PC-3 (cell line): Measurements from ENCODE around the gene TSPAN32. TPM values are rescaled to one million over a fixed set of nuclear protein-coding genes. Genes with fewer than 3 reads are reported as not detected.
A peak's percentile ranks its signal among the peaks of the same experiment; 100 is the strongest.
"Not testable (repeated sequence)": the region's sequence is repeated elsewhere in the genome, so short reads cannot be mapped to it uniquely, and the experiment has no call there.

ENCODE experiments used
- ATAC-seq: fragments of 200-7000 bp; cut with Tn5 transposase; 2 replicates; pipeline ENCODE4 v1.9.1; 2020; ENCODE audit warnings: mild to moderate bottlenecking, moderate library complexity
- BruUV-seq: library from RNA; stranded (reverse); fragments of 400-500 nt; replicated peaks from 2 replicates; lab custom pipeline; 2021; lab: Mats Ljungman, UMichigan
- CTCF ChIA-PET: fragments of 300-600 bp; sonication (Branson Sonifier 250); formaldehyde crosslinking; loops from one replicate; lab custom pipeline; 2022; ENCODE audit warnings: antibody characterized with exemption; lab: Charles Lee
- POLR2A ChIA-PET: fragments of 300-600 bp; sonication (Branson Sonifier 250); formaldehyde crosslinking; loops from one replicate; lab custom pipeline; 2022; ENCODE audit warnings: antibody characterized with exemption; ENCODE audit not compliant: unreplicated experiment; lab: Charles Lee
- DNase-seq: peaks from one replicate; pipeline ENCODE4 v3.0.0-alpha.2; 2015
- H2AFZ ChIP-seq: fragments of 300-600 bp; sonication (generic); 2 replicates; pipeline ENCODE4 v1.6.0; 2016; ENCODE audit warnings: antibody characterized with exemption, low read length
- H3F3A ChIP-seq: fragments of 300-600 bp; sonication (generic); one replicate; pipeline ENCODE4 v1.6.0; 2017; ENCODE audit warnings: antibody characterized with exemption, low read length, control low read depth, mild to moderate bottlenecking; ENCODE audit not compliant: unreplicated experiment
- H3K27ac ChIP-seq: fragments of 300-600 bp; sonication (generic); 2 replicates; pipeline ENCODE4 v1.5.1; 2016; ENCODE audit warnings: mild to moderate bottlenecking, low read length
- H3K27me3 ChIP-seq: fragments of 300-600 bp; sonication (generic); 2 replicates; pipeline ENCODE4 v1.6.1; 2016; ENCODE audit warnings: low read length, mixed read lengths
- H3K36me3 ChIP-seq: fragments of 300-600 bp; sonication (generic); 2 replicates; pipeline ENCODE4 v1.6.1; 2016; ENCODE audit warnings: low read depth, mixed run types, low read length, mixed read lengths
- H3K4me1 ChIP-seq: fragments of 300-600 bp; sonication (generic); 2 replicates; pipeline ENCODE4 v1.5.1; 2016; ENCODE audit warnings: low read length; ENCODE audit not compliant: insufficient read depth
- H3K4me2 ChIP-seq: fragments of 300-600 bp; sonication (generic); 2 replicates; pipeline ENCODE4 v1.6.0; 2016; ENCODE audit warnings: low read length
- H3K4me3 ChIP-seq: fragments of 300-600 bp; sonication (generic); 2 replicates; pipeline ENCODE4 v1.5.1; 2016; ENCODE audit warnings: mild to moderate bottlenecking, low read length, mixed read lengths
- H3K79me2 ChIP-seq: fragments of 300-600 bp; sonication (generic); 2 replicates; pipeline ENCODE4 v1.6.1; 2017; ENCODE audit warnings: low read length, mixed read lengths
- H3K9ac ChIP-seq: fragments of 300-600 bp; sonication (generic); 2 replicates; pipeline ENCODE4 v1.6.0; 2016; ENCODE audit warnings: mild to moderate bottlenecking, low read length
- H3K9me2 ChIP-seq: fragments of 300-600 bp; sonication (generic); replicated peaks from 2 replicates; pipeline ENCODE4 v1.6.1; 2016; ENCODE audit warnings: mixed run types, low read length, mixed read lengths
- H3K9me3 ChIP-seq: fragments of 300-600 bp; sonication (generic); 2 replicates; pipeline ENCODE4 v1.6.1; 2016; ENCODE audit warnings: low read length, mixed read lengths
- H4K20me1 ChIP-seq: fragments of 300-600 bp; sonication (generic); 2 replicates; pipeline ENCODE4 v1.6.1; 2016; ENCODE audit warnings: low read length, mixed read lengths
- EZH2 ChIP-seq: fragments of 300-600 bp; sonication (generic); IDR thresholded peaks from one replicate; pipeline ENCODE4 v1.6.1; 2017; ENCODE audit warnings: antibody characterized with exemption, mild to moderate bottlenecking, low read length; ENCODE audit not compliant: unreplicated experiment
- EZH2phosphoT487 ChIP-seq: fragments of 300-600 bp; sonication (generic); IDR thresholded peaks from 2 replicates; pipeline ENCODE4 v1.6.1; 2018; ENCODE audit warnings: mild to moderate bottlenecking, antibody characterized with exemption, low read length, borderline replicate concordance
- intact Hi-C: fragments of 100-400 bp; cut with micrococcal nuclease; formaldehyde crosslinking; loops from 2 replicates; pipeline ENCODE4 v1.9.0; 2023
- total RNA-seq: library from RNA; depleted of rRNA; stranded (reverse); fragments of >200 nt; gene quantifications from 2 replicates; pipeline ENCODE4 v1.2.3, GENCODE V29; 2014
- TF ChIP-seq, protein P1 (sequence below): fragments of 300-600 bp; sonication (generic); conservative IDR thresholded peaks from 2 replicates; pipeline ENCODE4 v1.5.1; 2017; ENCODE audit warnings: antibody characterized with exemption, low read depth, mild to moderate bottlenecking, low read length

The TSPAN32 gene
- total RNA-seq, 1 experiment from 2014 or later = not detected

DNA sequence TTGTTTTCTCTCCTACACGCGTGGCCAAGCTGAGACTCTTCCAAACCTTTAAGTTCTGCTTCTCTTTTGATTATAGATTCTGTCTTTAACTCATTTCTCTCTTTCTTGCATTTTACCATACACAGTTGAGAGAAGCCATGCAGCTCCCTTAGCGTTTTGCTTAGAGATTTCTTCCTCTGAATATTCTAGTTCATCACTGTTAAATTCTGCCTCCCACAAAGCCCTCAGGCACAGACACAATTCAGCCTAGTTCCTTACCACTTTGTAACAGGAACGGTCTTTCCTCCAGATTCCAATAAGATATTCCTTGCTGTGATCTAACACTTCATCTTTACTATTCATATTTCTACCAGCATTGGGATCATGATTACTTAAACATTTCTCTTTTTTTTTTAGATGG lies 50.6 kb downstream of the TSPAN32 start:
- no peak overlapping the region for H3K4me2 ChIP-seq
- no peaks in the 10 kb centered on the region for H3K9me2 ChIP-seq
- H3K79me2 ChIP-seq = no peaks in the 10 kb centered on the region
- ChIA-PET POLR2A (no interaction called here), CTCF (no interaction called here)
- no peak overlapping the region for H3K27ac ChIP-seq
- BruUV-seq = no TSS peak
- no peaks in the 10 kb centered on the region for H3K9me3 ChIP-seq
- DNase-seq (no peak), ATAC-seq (no peak)
- H3K36me3 ChIP-seq = no peaks in the 10 kb centered on the region
- no peak overlapping the region for H3K9ac ChIP-seq
- H2AFZ ChIP-seq = no peak overlapping the region
- intact Hi-C loops = no loop called here
- H3K27me3 ChIP-seq = no peaks in the 10 kb centered on the region
- H3K4me3 ChIP-seq = no peak overlapping the region
- peaks cover 12% of the 10 kb centered on the region; the same call in 1 of the 2 replicates for H3K4me1 ChIP-seq
- TF ChIP-seq, protein P1, sequence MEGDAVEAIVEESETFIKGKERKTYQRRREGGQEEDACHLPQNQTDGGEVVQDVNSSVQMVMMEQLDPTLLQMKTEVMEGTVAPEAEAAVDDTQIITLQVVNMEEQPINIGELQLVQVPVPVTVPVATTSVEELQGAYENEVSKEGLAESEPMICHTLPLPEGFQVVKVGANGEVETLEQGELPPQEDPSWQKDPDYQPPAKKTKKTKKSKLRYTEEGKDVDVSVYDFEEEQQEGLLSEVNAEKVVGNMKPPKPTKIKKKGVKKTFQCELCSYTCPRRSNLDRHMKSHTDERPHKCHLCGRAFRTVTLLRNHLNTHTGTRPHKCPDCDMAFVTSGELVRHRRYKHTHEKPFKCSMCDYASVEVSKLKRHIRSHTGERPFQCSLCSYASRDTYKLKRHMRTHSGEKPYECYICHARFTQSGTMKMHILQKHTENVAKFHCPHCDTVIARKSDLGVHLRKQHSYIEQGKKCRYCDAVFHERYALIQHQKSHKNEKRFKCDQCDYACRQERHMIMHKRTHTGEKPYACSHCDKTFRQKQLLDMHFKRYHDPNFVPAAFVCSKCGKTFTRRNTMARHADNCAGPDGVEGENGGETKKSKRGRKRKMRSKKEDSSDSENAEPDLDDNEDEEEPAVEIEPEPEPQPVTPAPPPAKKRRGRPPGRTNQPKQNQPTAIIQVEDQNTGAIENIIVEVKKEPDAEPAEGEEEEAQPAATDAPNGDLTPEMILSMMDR = no peak
- no peak for TF ChIP-seq EZH2phosphoT487
- TF ChIP-seq EZH2 = no peak
- H3F3A ChIP-seq = no peaks in the 10 kb centered on the region
- H4K20me1 ChIP-seq = no peaks in the 10 kb centered on the region

GRCh38 chr11:2355000-2355644 lies 53.3 kb downstream of the TSPAN32 start:
- Histone ChIP-seq H3K9me2 (no peaks in the 10 kb centered on the region), H3K9ac (no peak overlapping the region), H3K4me3 (no peak overlapping the region), H3K79me2 (no peaks in the 10 kb centered on the region), H4K20me1 (no peaks in the 10 kb centered on the region), H2AFZ (no peak overlapping the region), H3K9me3 (no peaks in the 10 kb centered on the region), H3K36me3 (no peaks in the 10 kb centered on the region), H3K27me3 (no peaks in the 10 kb centered on the region), H3K4me1 (peaks cover 12% of the 10 kb centered on the region; the same call in 1 of the 2 replicates), H3F3A (no peaks in the 10 kb centered on the region), H3K4me2 (peak overlapping the region; percentile 18; the same call in 1 of the 2 replicates), H3K27ac (no peak overlapping the region)
- peak; percentile 41 for DNase-seq
- intact Hi-C loops = no loop called here
- BruUV-seq = no TSS peak
- no peak for ATAC-seq
- TF ChIP-seq, protein P1 = no peak
- TF ChIP-seq EZH2 = no peak
- no peak for TF ChIP-seq EZH2phosphoT487
- POLR2A ChIA-PET = interaction anchor here (0.6 kb wide), 1 partner anchor 22 kb away, joined by 3 read pairs; the partner anchor contains the start of gene CD81
- CTCF ChIA-PET = no interaction called here

GRCh38 chr11:2357246-2357645 lies 55.4 kb downstream of the TSPAN32 start:
- H4K20me1 ChIP-seq = no peaks in the 10 kb centered on the region
- no peak overlapping the region for H3K4me3 ChIP-seq
- no peaks in the 10 kb centered on the region for H3F3A ChIP-seq
- peaks cover 12% of the 10 kb centered on the region; the same call in 1 of the 2 replicates for H3K4me1 ChIP-seq
- no peaks in the 10 kb centered on the region for H3K79me2 ChIP-seq
- no TSS peak for BruUV-seq
- H3K36me3 ChIP-seq = no peaks in the 10 kb centered on the region
- ATAC-seq (no peak), DNase-seq (no peak)
- H3K27me3 ChIP-seq = no peaks in the 10 kb centered on the region
- H3K27ac ChIP-seq = no peak overlapping the region
- intact Hi-C loops = no loop called here
- no peaks in the 10 kb centered on the region for H3K9me3 ChIP-seq
- ChIA-PET POLR2A (no interaction called here), CTCF (no interaction called here)
- H3K4me2 ChIP-seq = no peak overlapping the region
- no peak overlapping the region for H3K9ac ChIP-seq
- TF ChIP-seq EZH2phosphoT487 = no peak
- TF ChIP-seq EZH2 = no peak
- TF ChIP-seq, protein P1 = no peak
- H2AFZ ChIP-seq = no peak overlapping the region
- no peaks in the 10 kb centered on the region for H3K9me2 ChIP-seq

- DNase-seq, H3K36me3 ChIP-seq, H4K20me1 ChIP-seq, H3K27me3 ChIP-seq, H3K4me2 ChIP-seq, H3F3A ChIP-seq, H3K9me3 ChIP-seq, BruUV-seq, ATAC-seq, POLR2A ChIA-PET, H2AFZ ChIP-seq, H3K9ac ChIP-seq, H3K9me2 ChIP-seq, intact Hi-C loops, H3K4me3 ChIP-seq, H3K27ac ChIP-seq, CTCF ChIA-PET, H3K79me2 ChIP-seq: not testable (repeated sequence)
- H3K4me1 ChIP-seq = peaks cover 12% of the 10 kb centered on the region; the same call in 1 of the 2 replicates
These were observed 55.8 kb downstream of the TSPAN32 start for GRCh38 chr11:2357651-2358050.
